RWPE2 (cell line): ENCODE results near the gene ZNF785.
A peak's percentile ranks its signal among the peaks of the same experiment; 100 is the strongest.

Experiments
- ATAC-seq: fragments of 200-7000 bp; cut with Tn5 transposase; 3 replicates; pipeline ENCODE4 v1.9.1; 2021; ENCODE audit warnings: low read depth
- DNase-seq: peaks from one replicate; pipeline ENCODE4 v3.0.0-alpha.2; 2020; ENCODE audit warnings: low spot score
- H3K27ac ChIP-seq: fragments of 450-650 bp; 2 replicates; pipeline ENCODE4 v1.5.1; 2017; ENCODE audit warnings: mild to moderate bottlenecking; ENCODE audit not compliant: poor library complexity, severe bottlenecking
- H3K27me3 ChIP-seq: fragments of 250-450 bp; sonication (Bioruptor Pico); 2 replicates; pipeline ENCODE4 v1.5.1; 2021; ENCODE audit warnings: mild to moderate bottlenecking, moderate library complexity; ENCODE audit not compliant: insufficient read depth, poor library complexity, severe bottlenecking
- H3K36me3 ChIP-seq: fragments of 250-450 bp; sonication (Bioruptor Pico); 2 replicates; pipeline ENCODE4 v1.5.1; 2020; ENCODE audit warnings: low read depth, mild to moderate bottlenecking, moderate library complexity
- H3K4me1 ChIP-seq: fragments of 250-450 bp; sonication (Bioruptor Pico); 2 replicates; pipeline ENCODE4 v1.5.1; 2021; ENCODE audit warnings: mild to moderate bottlenecking, moderate library complexity; ENCODE audit not compliant: insufficient read depth, poor library complexity, severe bottlenecking
- H3K4me3 ChIP-seq: fragments of 250-450 bp; sonication (Bioruptor Pico); 2 replicates; pipeline ENCODE4 v1.5.1; 2021; ENCODE audit warnings: mild to moderate bottlenecking, moderate library complexity; ENCODE audit not compliant: severe bottlenecking
- H3K9me3 ChIP-seq: fragments of 250-450 bp; sonication (Bioruptor Pico); 2 replicates; pipeline ENCODE4 v1.5.1; 2021; ENCODE audit warnings: mild to moderate bottlenecking, moderate library complexity; ENCODE audit not compliant: severe bottlenecking
- CTCF ChIP-seq: fragments of 450-650 bp; IDR thresholded peaks from one replicate; pipeline ENCODE4 v1.5.1; 2017; ENCODE audit warnings: mild to moderate bottlenecking, moderate library complexity; ENCODE audit not compliant: poor library complexity, severe bottlenecking

Gene ZNF785

GRCh38 chr16:30569746-30570635 lies 15.5 kb downstream of the ZNF785 start:
- H3K4me1 ChIP-seq, result peaks cover 15% of the 10 kb centered on the region

GRCh38 chr16:30569281-30569680 lies 16.2 kb downstream of the ZNF785 start:
- H3K9me3 ChIP-seq, result no peaks in the 10 kb centered on the region
- peaks cover 15% of the 10 kb centered on the region for H3K4me1 ChIP-seq
- H3K4me3 ChIP-seq, result no peak overlapping the region
- ATAC-seq, result no peak
- peak overlapping the region; percentile 66 for H3K27ac ChIP-seq
- peaks cover 4% of the 10 kb centered on the region; the same call in 1 of the 2 replicates for H3K36me3 ChIP-seq
- DNase-seq, result no peak
- TF ChIP-seq CTCF, result no peak
- H3K27me3 ChIP-seq, result no peaks in the 10 kb centered on the region

More at GRCh38 chr16:30569746-30570635, 15.5 kb downstream of the ZNF785 start:
- peaks cover 4% of the 10 kb centered on the region; the same call in 1 of the 2 replicates for H3K36me3 ChIP-seq
- no peak for TF ChIP-seq CTCF
- no peak for ATAC-seq
- no peaks in the 10 kb centered on the region for H3K27me3 ChIP-seq
- no peaks in the 10 kb centered on the region for H3K9me3 ChIP-seq
- DNase-seq, result no peak
- H3K27ac ChIP-seq, result peak overlapping the region; percentile 83
- H3K4me3 ChIP-seq, result no peak overlapping the region

- DNase-seq (no peak), ATAC-seq (peak; percentile 61)
- no peaks in the 10 kb centered on the region for H3K9me3 ChIP-seq
- no peaks in the 10 kb centered on the region for H3K27me3 ChIP-seq
- TF ChIP-seq CTCF, result no peak
- peak overlapping the region; percentile 66 for H3K27ac ChIP-seq
- H3K36me3 ChIP-seq, result no peaks in the 10 kb centered on the region
- H3K4me1 ChIP-seq, result peaks cover 15% of the 10 kb centered on the region
- no peak overlapping the region for H3K4me3 ChIP-seq
These were observed 17.4 kb downstream of the ZNF785 start for GRCh38 chr16:30567991-30568638.

- H3K4me1 ChIP-seq, result peaks cover 15% of the 10 kb centered on the region
- H3K4me3 ChIP-seq, result no peak overlapping the region
- no peak for DNase-seq
- H3K27me3 ChIP-seq, result no peaks in the 10 kb centered on the region
- TF ChIP-seq CTCF, result no peak
- peak overlapping the region; percentile 66 for H3K27ac ChIP-seq
- ATAC-seq, result no peak
- no peaks in the 10 kb centered on the region for H3K36me3 ChIP-seq
- H3K9me3 ChIP-seq, result no peaks in the 10 kb centered on the region
These were observed 18.1 kb downstream of the ZNF785 start for GRCh38 chr16:30567160-30567990.
